8988T (cell line): ENCODE results near the gene SH3RF2.
"Not testable (repeated sequence)": the region's sequence is repeated elsewhere in the genome, so short reads cannot be mapped to it uniquely, and the experiment has no call there.

Experiments
- DNase-seq: peaks from one replicate; pipeline ENCODE4 v3.0.0; 2011

SH3RF2 gene

GRCh38 chr5:145936401-145937131 is at the start of gene SH3RF2:
SH3RF2 (plus strand) TSS chr5:145936578; CDS start chr5:145937929, 1,351 bp downstream.
- peak; percentile 37 for DNase-seq

GRCh38 chr5:145887217-145887616 is 49.2 kb upstream of the SH3RF2 start:
- no peak for DNase-seq

- DNase-seq, result no peak
Measured at GRCh38 chr5:145887976-145888574, 48.3 kb upstream of the SH3RF2 start.

- no peak for DNase-seq
Measured at GRCh38 chr5:145889611-145890010, 46.8 kb upstream of the SH3RF2 start.

GRCh38 chr5:145891378-145891777 is 45.0 kb upstream of the SH3RF2 start:
- DNase-seq, result not testable (repeated sequence)

- no peak for DNase-seq
Measured at GRCh38 chr5:145898171-145898570, 38.2 kb upstream of the SH3RF2 start.

- no peak for DNase-seq
Measured at GRCh38 chr5:145902421-145902820, 34.0 kb upstream of the SH3RF2 start.

GRCh38 chr5:145903113-145903512 is 33.3 kb upstream of the SH3RF2 start:
- no peak for DNase-seq

GRCh38 chr5:145903867-145904266 is 32.5 kb upstream of the SH3RF2 start:
- DNase-seq, result no peak

GRCh38 chr5:145904743-145905142 is 31.6 kb upstream of the SH3RF2 start:
- DNase-seq, result no peak

GRCh38 chr5:145906401-145906800 is 30.0 kb upstream of the SH3RF2 start:
- no peak for DNase-seq

DNA sequence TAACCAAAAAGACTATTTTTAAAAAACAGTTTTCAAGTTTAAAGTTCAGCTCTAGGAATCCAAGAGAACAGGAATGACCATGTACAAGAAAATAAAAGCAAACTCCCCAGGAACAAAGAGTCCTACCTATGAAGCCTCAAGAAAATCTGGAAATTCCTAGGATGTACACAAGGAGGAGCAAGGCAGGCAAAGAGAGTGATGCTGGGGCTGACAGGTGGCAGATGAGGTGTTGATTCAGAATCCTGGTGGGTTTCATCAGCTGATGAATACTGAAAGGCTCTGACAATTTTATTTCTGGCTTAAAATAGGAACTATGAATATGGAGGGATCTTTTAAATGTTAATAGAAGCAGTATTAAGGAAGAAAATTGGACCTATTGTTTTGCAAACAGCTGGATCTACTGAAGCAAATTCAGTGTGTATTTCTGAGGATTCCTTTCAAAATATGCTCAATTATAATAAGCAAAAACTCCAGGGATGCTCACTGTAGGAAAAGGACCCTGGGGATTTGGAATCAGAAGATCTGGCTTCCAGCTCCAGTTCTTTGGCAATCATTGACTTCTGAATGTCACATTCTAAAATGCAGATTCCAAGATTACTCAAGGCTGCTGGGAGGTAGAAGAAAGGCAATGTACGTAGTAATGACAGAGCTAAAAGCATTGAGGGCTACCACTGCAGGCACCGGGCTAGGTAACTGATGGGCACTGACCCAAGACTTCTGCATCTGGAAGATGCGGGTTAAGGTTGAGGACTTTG is 28.0 kb upstream of the SH3RF2 start:
- peak; percentile 29 for DNase-seq

- DNase-seq, result no peak
Measured at GRCh38 chr5:145911164-145911563, 25.2 kb upstream of the SH3RF2 start.

- DNase-seq, result no peak
Measured at GRCh38 chr5:145912019-145912418, 24.4 kb upstream of the SH3RF2 start.

- DNase-seq, result no peak
Measured at GRCh38 chr5:145912594-145912993, 23.8 kb upstream of the SH3RF2 start.

DNA sequence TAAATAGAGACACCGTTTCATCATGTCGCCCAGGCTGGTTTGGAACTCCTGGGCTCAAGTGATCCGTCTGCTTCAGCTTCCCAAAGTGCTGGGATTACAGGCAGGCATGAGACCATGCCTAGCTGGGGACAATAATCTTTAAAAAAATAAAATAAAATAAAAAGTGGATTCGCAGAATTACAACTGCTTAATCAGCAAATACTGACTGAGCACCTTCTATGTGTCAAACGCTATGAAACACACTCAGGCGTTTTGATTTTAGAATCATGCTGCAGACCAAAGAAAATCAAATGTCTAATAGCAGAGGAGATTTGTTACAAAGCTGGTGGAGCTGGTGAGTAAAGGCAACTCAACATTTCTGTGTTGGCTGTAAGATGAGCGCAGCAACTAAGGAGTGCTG is 22.7 kb upstream of the SH3RF2 start:
- no peak for DNase-seq

DNA sequence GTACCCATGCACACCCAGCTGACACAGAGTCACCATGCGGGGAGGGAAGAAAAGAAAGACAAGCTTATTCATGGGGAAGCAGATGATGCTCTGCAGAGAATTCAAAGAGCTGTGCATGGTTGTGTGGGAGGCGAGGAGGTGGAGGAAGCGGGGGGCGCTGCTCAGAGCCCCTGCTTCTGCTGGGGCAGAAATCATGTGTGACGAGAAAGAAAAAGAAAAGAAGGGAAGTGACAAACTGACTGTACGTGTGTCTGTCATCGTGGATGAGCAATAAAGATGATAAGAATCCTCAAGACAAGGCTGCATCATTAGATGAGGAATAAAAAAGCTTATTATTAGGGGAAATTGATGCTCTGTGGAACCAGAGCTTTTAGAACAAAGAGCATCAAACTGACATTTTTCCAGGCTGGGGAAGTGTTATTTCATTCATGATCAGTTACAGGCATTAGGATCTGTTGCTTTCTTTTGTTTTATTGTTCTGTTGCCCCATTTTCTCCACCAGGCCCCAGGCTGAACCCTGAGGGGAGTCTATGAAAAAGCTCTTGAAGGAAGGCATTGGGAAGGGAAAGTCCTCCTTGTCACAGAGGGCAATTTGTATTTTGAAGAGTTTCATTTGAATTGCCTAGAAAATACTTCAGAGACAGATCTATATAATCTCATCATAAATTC is 20.3 kb upstream of the SH3RF2 start:
- no peak for DNase-seq

GRCh38 chr5:145917288-145917687 is 19.1 kb upstream of the SH3RF2 start:
- DNase-seq, result no peak

DNA sequence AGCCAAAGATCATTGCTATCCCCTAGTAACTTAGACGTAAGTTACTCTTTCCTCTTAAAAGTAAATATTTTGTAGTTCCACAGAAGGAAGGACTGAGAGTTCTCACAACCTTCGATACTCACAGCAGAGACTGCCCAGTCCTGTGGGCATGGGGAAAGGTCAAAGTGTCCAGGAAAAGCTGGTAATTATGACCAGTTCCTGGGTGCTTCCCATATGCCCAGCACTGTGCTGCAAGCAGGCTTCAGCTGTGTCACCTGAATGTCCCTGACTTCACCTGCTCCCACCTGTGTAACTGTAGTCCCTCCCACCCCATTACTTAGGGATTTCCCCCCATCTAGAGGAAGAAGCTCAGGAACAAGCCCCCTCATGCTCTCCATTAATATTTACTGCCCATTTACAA is 18.0 kb upstream of the SH3RF2 start:
- DNase-seq, result no peak

GRCh38 chr5:145919413-145919812 is 17.0 kb upstream of the SH3RF2 start:
- DNase-seq, result no peak

DNA sequence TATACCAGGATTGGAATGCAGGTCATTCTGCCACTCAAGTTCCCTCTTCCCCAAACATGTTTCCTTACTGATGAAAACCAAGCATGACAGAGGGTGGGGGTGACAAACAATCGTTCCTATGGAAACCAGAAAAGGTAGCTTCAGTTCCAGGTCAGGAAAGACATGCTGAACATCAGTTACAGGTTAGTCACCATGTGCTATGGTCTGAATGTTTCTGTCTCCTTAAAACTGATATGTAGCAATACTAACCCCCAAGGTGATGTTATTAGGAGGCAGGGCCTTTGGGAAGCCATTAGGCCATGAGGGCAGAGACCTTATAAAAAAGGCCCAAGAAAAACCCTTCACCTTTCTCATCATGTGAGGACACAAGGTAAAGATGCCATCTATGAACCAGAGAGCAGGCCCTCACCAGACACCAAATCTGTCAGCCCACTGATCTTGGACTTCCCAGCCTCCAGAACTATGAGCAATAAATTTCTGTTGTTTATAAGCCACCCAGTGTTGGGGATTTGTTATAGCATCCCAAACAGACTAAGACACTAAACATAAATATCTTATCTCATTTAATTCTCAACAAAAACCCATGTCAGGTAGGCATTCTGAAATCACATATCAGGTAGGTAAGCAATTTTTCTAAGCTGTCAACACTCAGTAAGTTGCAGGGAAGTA is 15.7 kb upstream of the SH3RF2 start:
- no peak for DNase-seq

GRCh38 chr5:145921211-145921610 is 15.2 kb upstream of the SH3RF2 start:
- no peak for DNase-seq

- DNase-seq, result no peak
Measured at GRCh38 chr5:145922059-145922458, 14.3 kb upstream of the SH3RF2 start.
